ENCODE results near the gene LRRC1.

The LRRC1 gene

GRCh38 chr6:53811082-53811481 lies 16.3 kb downstream of the LRRC1 start:
- Histone ChIP-seq H3K9me3 (no peaks in the 10 kb centered on the region), H3K27ac (no peak overlapping the region), H3K4me3 (ENCODE audit: low read depth in 1 of 2, low read length in 1 of 2) (no peak overlapping the region), H3K27me3 (no peaks in the 10 kb centered on the region), H3K36me3 (no peaks in the 10 kb centered on the region), H3K4me1 (ENCODE audit: control insufficient read depth in 1 of 2, insufficient read depth in 1 of 2, low read depth in 1 of 2, low read length in 1 of 2) (no peaks in the 10 kb centered on the region)
- TF ChIP-seq CTCF (IDR thresholded peaks at IDR 0.05): no peak

DNA sequence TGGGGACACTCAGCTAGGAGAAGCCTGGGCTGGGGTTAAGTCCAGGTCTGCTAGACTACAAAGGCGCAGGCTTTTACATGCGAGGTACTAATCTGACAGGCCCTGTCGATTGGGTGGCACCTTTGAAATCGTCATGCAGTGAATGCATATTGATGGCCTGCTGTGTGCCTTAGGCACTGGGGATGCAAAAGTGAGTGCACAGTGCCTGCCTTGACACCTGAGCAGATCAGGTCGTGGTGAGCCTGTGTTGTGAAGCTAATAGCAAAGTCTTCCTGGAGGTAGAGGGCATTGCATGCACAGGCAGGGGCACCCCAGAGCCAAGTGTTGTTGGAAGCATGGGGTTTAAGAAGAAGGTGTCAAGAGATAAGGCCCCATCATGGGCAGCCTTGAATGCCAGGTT lies 16.9 kb downstream of the LRRC1 start:
- Histone ChIP-seq H3K4me3 (ENCODE audit: low read depth in 1 of 2, low read length in 1 of 2) (no peak overlapping the region), H3K4me1 (ENCODE audit: control insufficient read depth in 1 of 2, insufficient read depth in 1 of 2, low read depth in 1 of 2, low read length in 1 of 2) (no peaks in the 10 kb centered on the region), H3K27ac (no peak overlapping the region), H3K9me3 (no peaks in the 10 kb centered on the region), H3K27me3 (no peaks in the 10 kb centered on the region), H3K36me3 (no peaks in the 10 kb centered on the region)
- TF ChIP-seq CTCF (IDR thresholded peaks at IDR 0.05): no peak

GRCh38 chr6:53813096-53813495 lies 18.3 kb downstream of the LRRC1 start:
- H3K4me3 ChIP-seq (ENCODE audit: low read depth in 1 of 2, low read length in 1 of 2): no peak overlapping the region
- no peaks in the 10 kb centered on the region for H3K9me3 ChIP-seq
- no peaks in the 10 kb centered on the region for H3K27me3 ChIP-seq
- no peak overlapping the region for H3K27ac ChIP-seq
- H3K36me3 ChIP-seq: no peaks in the 10 kb centered on the region
- no peaks in the 10 kb centered on the region for H3K4me1 ChIP-seq (ENCODE audit: control insufficient read depth in 1 of 2, insufficient read depth in 1 of 2, low read depth in 1 of 2, low read length in 1 of 2)
- no peak for TF ChIP-seq CTCF (IDR thresholded peaks at IDR 0.05)

GRCh38 chr6:53813801-53814200 lies 19.0 kb downstream of the LRRC1 start:
- no peaks in the 10 kb centered on the region for H3K9me3 ChIP-seq
- no peak for TF ChIP-seq CTCF (IDR thresholded peaks at IDR 0.05)
- H3K27ac ChIP-seq: no peak overlapping the region
- H3K36me3 ChIP-seq: no peaks in the 10 kb centered on the region
- H3K27me3 ChIP-seq: no peaks in the 10 kb centered on the region
- H3K4me1 ChIP-seq (ENCODE audit: control insufficient read depth in 1 of 2, insufficient read depth in 1 of 2, low read depth in 1 of 2, low read length in 1 of 2): no peaks in the 10 kb centered on the region
- no peak overlapping the region for H3K4me3 ChIP-seq (ENCODE audit: low read depth in 1 of 2, low read length in 1 of 2)

- no peak overlapping the region for H3K4me3 ChIP-seq (ENCODE audit: low read depth in 1 of 2, low read length in 1 of 2)
- no peaks in the 10 kb centered on the region for H3K36me3 ChIP-seq
- H3K27me3 ChIP-seq: no peaks in the 10 kb centered on the region
- no peak for TF ChIP-seq CTCF (IDR thresholded peaks at IDR 0.05)
- no peaks in the 10 kb centered on the region for H3K9me3 ChIP-seq
- no peaks in the 10 kb centered on the region for H3K4me1 ChIP-seq (ENCODE audit: control insufficient read depth in 1 of 2, insufficient read depth in 1 of 2, low read depth in 1 of 2, low read length in 1 of 2)
- H3K27ac ChIP-seq: no peak overlapping the region
These were observed 19.5 kb downstream of the LRRC1 start for GRCh38 chr6:53814353-53814752.

Data from neutrophil (primary cell).